ENCODE measurements around the gene LPCAT3. TPM values are rescaled to one million over a fixed set of nuclear protein-coding genes. Genes with fewer than 3 reads are reported as not detected.
A peak's percentile ranks its signal among the peaks of the same experiment; 100 is the strongest.

The LPCAT3 gene
- total RNA-seq, 1 donor from 2014 or later, result 18.8 TPM

DNA sequence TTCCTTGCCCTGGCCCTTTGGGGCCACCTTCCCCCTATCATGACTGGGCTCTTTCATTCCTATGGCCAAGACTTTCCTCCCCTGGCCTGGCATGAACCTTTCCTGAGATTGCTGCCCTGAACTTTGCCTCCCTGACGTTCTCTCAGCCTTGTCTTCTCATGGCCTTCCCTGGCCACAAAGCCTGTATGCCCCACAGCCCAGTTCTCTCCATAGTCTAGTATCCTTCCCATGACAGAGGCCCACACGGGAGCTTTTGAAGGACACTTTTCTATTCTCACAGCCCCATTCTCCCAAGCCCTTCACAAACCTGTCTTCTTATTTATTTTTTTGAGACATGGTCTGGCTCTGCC is 79.1 kb downstream of the LPCAT3 start:
- Mint-ChIP-seq H3K27me3 (ENCODE audit: low read depth) (no peaks in the 10 kb centered on the region), H3K27ac (ENCODE audit: unreplicated experiment) (peak overlapping the region; percentile 81), H3K4me3 (ENCODE audit: unreplicated experiment) (no peak overlapping the region), H3K9me3 (ENCODE audit: low read depth) (no peaks in the 10 kb centered on the region), H3K36me3 (ENCODE audit: low read depth) (peaks cover 27% of the 10 kb centered on the region), H3K4me1 (ENCODE audit: low read depth) (peaks cover 55% of the 10 kb centered on the region)
- no peak for DNase-seq (ENCODE audit: low spot score)
- TF ChIP-seq, protein P1, sequence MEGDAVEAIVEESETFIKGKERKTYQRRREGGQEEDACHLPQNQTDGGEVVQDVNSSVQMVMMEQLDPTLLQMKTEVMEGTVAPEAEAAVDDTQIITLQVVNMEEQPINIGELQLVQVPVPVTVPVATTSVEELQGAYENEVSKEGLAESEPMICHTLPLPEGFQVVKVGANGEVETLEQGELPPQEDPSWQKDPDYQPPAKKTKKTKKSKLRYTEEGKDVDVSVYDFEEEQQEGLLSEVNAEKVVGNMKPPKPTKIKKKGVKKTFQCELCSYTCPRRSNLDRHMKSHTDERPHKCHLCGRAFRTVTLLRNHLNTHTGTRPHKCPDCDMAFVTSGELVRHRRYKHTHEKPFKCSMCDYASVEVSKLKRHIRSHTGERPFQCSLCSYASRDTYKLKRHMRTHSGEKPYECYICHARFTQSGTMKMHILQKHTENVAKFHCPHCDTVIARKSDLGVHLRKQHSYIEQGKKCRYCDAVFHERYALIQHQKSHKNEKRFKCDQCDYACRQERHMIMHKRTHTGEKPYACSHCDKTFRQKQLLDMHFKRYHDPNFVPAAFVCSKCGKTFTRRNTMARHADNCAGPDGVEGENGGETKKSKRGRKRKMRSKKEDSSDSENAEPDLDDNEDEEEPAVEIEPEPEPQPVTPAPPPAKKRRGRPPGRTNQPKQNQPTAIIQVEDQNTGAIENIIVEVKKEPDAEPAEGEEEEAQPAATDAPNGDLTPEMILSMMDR (IDR thresholded peaks at IDR 0.05), result no peak

DNA sequence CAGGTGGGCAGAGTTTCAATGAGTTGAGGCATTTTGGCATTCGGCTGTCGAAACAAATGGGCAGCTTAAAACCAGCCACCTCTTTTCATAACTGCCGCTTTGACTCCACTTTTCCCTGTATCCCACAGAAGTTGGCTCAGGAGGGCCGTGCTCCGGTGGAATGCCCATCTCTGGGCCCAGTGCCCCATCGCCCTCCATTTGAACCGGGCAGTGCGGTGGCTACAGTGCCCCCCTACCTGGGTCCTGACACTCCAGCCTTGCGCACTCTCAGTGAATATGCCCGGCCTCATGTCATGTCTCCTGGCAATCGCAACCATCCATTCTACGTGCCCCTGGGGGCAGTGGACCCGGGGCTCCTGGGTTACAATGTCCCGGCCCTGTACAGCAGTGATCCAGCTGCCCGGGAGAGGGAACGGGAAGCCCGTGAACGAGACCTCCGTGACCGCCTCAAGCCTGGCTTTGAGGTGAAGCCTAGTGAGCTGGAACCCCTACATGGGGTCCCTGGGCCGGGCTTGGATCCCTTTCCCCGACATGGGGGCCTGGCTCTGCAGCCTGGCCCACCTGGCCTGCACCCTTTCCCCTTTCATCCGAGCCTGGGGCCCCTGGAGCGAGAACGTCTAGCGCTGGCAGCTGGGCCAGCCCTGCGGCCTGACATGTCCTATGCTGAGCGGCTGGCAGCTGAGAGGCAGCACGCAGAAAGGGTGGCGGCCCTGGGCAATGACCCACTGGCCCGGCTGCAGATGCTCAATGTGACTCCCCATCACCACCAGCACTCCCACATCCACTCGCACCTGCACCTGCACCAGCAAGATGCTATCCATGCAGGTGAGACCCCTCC is 79.7 kb downstream of the LPCAT3 start:
- Mint-ChIP-seq H3K4me3 (ENCODE audit: unreplicated experiment) (peak overlapping the region; percentile 72), H3K9me3 (ENCODE audit: low read depth) (no peaks in the 10 kb centered on the region), H3K4me1 (ENCODE audit: low read depth) (peaks cover 58% of the 10 kb centered on the region), H3K27ac (ENCODE audit: unreplicated experiment) (peak overlapping the region; percentile 81), H3K27me3 (ENCODE audit: low read depth) (no peaks in the 10 kb centered on the region), H3K36me3 (ENCODE audit: low read depth) (peaks cover 30% of the 10 kb centered on the region)
- no peak for DNase-seq (ENCODE audit: low spot score)
- TF ChIP-seq, protein P1 (IDR thresholded peaks at IDR 0.05), result no peak

DNA sequence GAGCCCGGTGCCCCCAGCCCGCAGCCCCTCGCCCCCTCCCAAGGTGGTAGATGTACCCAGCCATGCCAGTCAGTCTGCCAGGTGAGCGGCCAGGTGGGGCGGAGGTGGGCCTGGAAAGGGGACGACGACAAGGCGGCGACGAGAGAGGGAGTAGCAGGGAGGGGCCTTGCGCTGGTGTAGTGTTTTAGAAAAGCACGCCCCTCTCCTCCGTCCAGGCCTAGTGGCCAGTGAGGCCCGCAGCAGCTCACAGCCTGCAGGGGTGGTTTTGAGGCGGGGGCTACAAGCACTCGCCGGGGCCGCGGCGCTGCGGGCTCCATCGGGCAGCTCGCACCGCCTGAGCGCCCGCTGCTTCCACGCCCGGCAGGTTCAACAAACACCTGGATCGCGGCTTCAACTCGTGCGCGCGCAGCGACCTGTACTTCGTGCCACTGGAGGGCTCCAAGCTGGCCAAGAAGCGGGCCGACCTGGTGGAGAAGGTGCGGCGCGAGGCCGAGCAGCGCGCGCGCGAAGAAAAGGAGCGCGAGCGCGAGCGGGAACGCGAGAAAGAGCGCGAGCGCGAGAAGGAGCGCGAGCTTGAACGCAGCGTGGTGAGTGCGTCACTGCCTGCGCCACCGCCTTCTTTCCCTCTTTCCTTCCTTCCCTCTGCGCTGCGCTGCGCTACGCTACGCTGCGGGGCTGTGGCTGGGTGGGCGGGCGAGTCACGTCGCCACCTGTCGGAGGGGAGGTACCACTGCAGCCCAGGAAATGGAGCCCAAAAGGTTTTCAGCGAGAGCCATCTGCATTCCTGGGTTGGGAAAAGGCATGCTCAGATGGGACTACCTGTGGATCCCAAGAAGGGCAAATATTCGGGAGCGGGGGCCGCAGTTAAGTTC is 80.6 kb downstream of the LPCAT3 start:
- Mint-ChIP-seq H3K27ac (ENCODE audit: unreplicated experiment) (peak overlapping the region; percentile 78), H3K4me3 (ENCODE audit: unreplicated experiment) (peak overlapping the region; percentile 72), H3K4me1 (ENCODE audit: low read depth) (peaks cover 58% of the 10 kb centered on the region), H3K27me3 (ENCODE audit: low read depth) (no peaks in the 10 kb centered on the region), H3K36me3 (ENCODE audit: low read depth) (peaks cover 30% of the 10 kb centered on the region), H3K9me3 (ENCODE audit: low read depth) (no peaks in the 10 kb centered on the region)
- TF ChIP-seq, protein P1 (IDR thresholded peaks at IDR 0.05), result peak; percentile 92
- DNase-seq (ENCODE audit: low spot score), result no peak

DNA sequence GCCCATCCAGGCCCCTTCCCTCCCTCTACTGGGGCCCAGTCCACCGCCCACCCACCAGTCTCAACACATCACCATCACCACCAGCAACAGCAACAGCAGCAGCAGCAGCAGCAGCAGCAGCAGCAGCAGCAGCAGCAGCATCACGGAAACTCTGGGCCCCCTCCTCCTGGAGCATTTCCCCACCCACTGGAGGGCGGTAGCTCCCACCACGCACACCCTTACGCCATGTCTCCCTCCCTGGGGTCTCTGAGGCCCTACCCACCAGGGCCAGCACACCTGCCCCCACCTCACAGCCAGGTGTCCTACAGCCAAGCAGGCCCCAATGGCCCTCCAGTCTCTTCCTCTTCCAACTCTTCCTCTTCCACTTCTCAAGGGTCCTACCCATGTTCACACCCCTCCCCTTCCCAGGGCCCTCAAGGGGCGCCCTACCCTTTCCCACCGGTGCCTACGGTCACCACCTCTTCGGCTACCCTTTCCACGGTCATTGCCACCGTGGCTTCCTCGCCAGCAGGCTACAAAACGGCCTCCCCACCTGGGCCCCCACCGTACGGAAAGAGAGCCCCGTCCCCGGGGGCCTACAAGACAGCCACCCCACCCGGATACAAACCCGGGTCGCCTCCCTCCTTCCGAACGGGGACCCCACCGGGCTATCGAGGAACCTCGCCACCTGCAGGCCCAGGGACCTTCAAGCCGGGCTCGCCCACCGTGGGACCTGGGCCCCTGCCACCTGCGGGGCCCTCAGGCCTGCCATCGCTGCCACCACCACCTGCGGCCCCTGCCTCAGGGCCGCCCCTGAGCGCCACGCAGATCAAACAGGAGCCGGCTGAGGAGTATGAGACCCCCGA is 81.4 kb downstream of the LPCAT3 start:
- TF ChIP-seq, protein P1 (IDR thresholded peaks at IDR 0.05), result no peak
- Mint-ChIP-seq H3K4me1 (ENCODE audit: low read depth) (peaks cover 58% of the 10 kb centered on the region), H3K27ac (ENCODE audit: unreplicated experiment) (peak overlapping the region; percentile 49), H3K36me3 (ENCODE audit: low read depth) (peaks cover 30% of the 10 kb centered on the region), H3K4me3 (ENCODE audit: unreplicated experiment) (peak overlapping the region; percentile 72), H3K27me3 (ENCODE audit: low read depth) (no peaks in the 10 kb centered on the region), H3K9me3 (ENCODE audit: low read depth) (no peaks in the 10 kb centered on the region)
- no peak for DNase-seq (ENCODE audit: low spot score)

Data from chondrocyte (in vitro differentiated cells).